ENCODE results near the gene SPEN.
"Not testable (repeated sequence)": the region's sequence is repeated elsewhere in the genome, so short reads cannot be mapped to it uniquely, and the experiment has no call there.

Gene SPEN

GRCh38 chr1:15833842-15834405 is 13.6 kb upstream of the SPEN start:
- DNase-seq, result no peak

GRCh38 chr1:15834406-15835204 is 12.9 kb upstream of the SPEN start:
- peak; percentile 90 for DNase-seq

GRCh38 chr1:15835205-15835740 is 12.2 kb upstream of the SPEN start:
- DNase-seq, result peak; percentile 52

- peak; percentile 100 for DNase-seq
These were observed 11.6 kb upstream of the SPEN start for GRCh38 chr1:15835741-15836510.

- DNase-seq, result not testable (repeated sequence)
These were observed 11.1 kb upstream of the SPEN start for GRCh38 chr1:15836511-15836771.

GRCh38 chr1:15836772-15837669 is 10.5 kb upstream of the SPEN start:
- DNase-seq, result peak; percentile 58

- no peak for DNase-seq
These were observed 9.6 kb upstream of the SPEN start for GRCh38 chr1:15837931-15838330.

- no peak for DNase-seq
These were observed 8.8 kb upstream of the SPEN start for GRCh38 chr1:15838721-15839120.

GRCh38 chr1:15843826-15844572 is 3.5 kb upstream of the SPEN start:
- DNase-seq, result no peak

- DNase-seq, result not testable (repeated sequence)
These were observed 1.5 kb upstream of the SPEN start for GRCh38 chr1:15846056-15846455.

- DNase-seq, result no peak
These were observed 311 bp downstream of the SPEN start for GRCh38 chr1:15847893-15848142.

GRCh38 chr1:15848143-15848928 is 829 bp downstream of the SPEN start:
- peak; percentile 62 for DNase-seq

- DNase-seq, result peak; percentile 73
These were observed 1.6 kb downstream of the SPEN start for GRCh38 chr1:15848929-15849774.

- DNase-seq, result peak; percentile 37
These were observed 2.3 kb downstream of the SPEN start for GRCh38 chr1:15849775-15850324.

GRCh38 chr1:15850471-15851001 is 3.0 kb downstream of the SPEN start:
- no peak for DNase-seq

GRCh38 chr1:15851210-15852035 is 3.9 kb downstream of the SPEN start:
- DNase-seq, result no peak

GRCh38 chr1:15852036-15852827 is 4.7 kb downstream of the SPEN start:
- DNase-seq, result no peak

- DNase-seq, result no peak
These were observed 5.4 kb downstream of the SPEN start for GRCh38 chr1:15852828-15853302.
